ENCODE results near the gene PRKX.

- TF ChIP-seq, protein P1, sequence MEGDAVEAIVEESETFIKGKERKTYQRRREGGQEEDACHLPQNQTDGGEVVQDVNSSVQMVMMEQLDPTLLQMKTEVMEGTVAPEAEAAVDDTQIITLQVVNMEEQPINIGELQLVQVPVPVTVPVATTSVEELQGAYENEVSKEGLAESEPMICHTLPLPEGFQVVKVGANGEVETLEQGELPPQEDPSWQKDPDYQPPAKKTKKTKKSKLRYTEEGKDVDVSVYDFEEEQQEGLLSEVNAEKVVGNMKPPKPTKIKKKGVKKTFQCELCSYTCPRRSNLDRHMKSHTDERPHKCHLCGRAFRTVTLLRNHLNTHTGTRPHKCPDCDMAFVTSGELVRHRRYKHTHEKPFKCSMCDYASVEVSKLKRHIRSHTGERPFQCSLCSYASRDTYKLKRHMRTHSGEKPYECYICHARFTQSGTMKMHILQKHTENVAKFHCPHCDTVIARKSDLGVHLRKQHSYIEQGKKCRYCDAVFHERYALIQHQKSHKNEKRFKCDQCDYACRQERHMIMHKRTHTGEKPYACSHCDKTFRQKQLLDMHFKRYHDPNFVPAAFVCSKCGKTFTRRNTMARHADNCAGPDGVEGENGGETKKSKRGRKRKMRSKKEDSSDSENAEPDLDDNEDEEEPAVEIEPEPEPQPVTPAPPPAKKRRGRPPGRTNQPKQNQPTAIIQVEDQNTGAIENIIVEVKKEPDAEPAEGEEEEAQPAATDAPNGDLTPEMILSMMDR (conservative IDR thresholded peaks at IDR 0.05) = no peak
- no peak for TF ChIP-seq ZFX (IDR thresholded peaks at IDR 0.05)
Measured at GRCh38 chrX:3563451-3563850, 150.0 kb downstream of the PRKX start.

Measured in C4-2B (cell line).